HG03520 (cell line): ENCODE results near the gene CARD14.

ENCODE experiments used
- ATAC-seq: cut with Tn5 transposase; IDR thresholded peaks from one replicate; pipeline ENCODE4 v1.9.1; 2021; ENCODE audit warnings: mild to moderate bottlenecking, moderate library complexity; ENCODE audit not compliant: unreplicated experiment

The CARD14 gene

GRCh38 chr17:80208050-80208449, 38.2 kb downstream of the CARD14 start:
- ATAC-seq = no peak

- no peak for ATAC-seq
Measured at GRCh38 chr17:80209765-80210164, 39.9 kb downstream of the CARD14 start.

- no peak for ATAC-seq
Measured at GRCh38 chr17:80210348-80211108, 40.7 kb downstream of the CARD14 start.

GRCh38 chr17:80212109-80212508, 42.3 kb downstream of the CARD14 start:
- ATAC-seq = no peak

GRCh38 chr17:80212511-80212910, 42.7 kb downstream of the CARD14 start:
- no peak for ATAC-seq

GRCh38 chr17:80212962-80213642, 43.3 kb downstream of the CARD14 start:
- no peak for ATAC-seq

GRCh38 chr17:80213643-80213975, 43.8 kb downstream of the CARD14 start:
- no peak for ATAC-seq

GRCh38 chr17:80214012-80214877, 44.4 kb downstream of the CARD14 start:
- no peak for ATAC-seq

- no peak for ATAC-seq
Measured at GRCh38 chr17:80214878-80215210, 45.0 kb downstream of the CARD14 start.

GRCh38 chr17:80216473-80217456, 46.9 kb downstream of the CARD14 start:
- ATAC-seq = no peak

- ATAC-seq = no peak
Measured at GRCh38 chr17:80217703-80218362, 48.0 kb downstream of the CARD14 start.

GRCh38 chr17:80218391-80218790, 48.6 kb downstream of the CARD14 start:
- no peak for ATAC-seq

- peak; percentile 43 for ATAC-seq
Measured at GRCh38 chr17:80219013-80219762, 49.4 kb downstream of the CARD14 start.

GRCh38 chr17:80219763-80220053, 49.9 kb downstream of the CARD14 start:
- no peak for ATAC-seq

GRCh38 chr17:80220054-80220735, 50.4 kb downstream of the CARD14 start, which contains the start of the genes SGSH and SLC26A11:
Gene SGSH, minus strand, starts transcription at chr17:80220333. Its CDS starts 20 bp downstream, at chr17:80220313.
Gene SLC26A11, plus strand, starts transcription at chr17:80220427. Its CDS starts 1,134 bp downstream, at chr17:80221561.
- peak; percentile 25 for ATAC-seq

- ATAC-seq = no peak
Measured at GRCh38 chr17:80220736-80221215, 50.9 kb downstream of the CARD14 start.

- no peak for ATAC-seq
Measured at GRCh38 chr17:80221351-80222105, 51.7 kb downstream of the CARD14 start.
